NCI-H446 (cell line): ENCODE results near the gene FILIP1.
"Not testable (repeated sequence)": the region's sequence is repeated elsewhere in the genome, so short reads cannot be mapped to it uniquely, and the experiment has no call there.

ENCODE experiments used
- DNase-seq, 2 experiments: peaks; one replicate each; lab custom pipeline; 2025; lab: John Stamatoyannopoulos, UW

The FILIP1 gene

DNA sequence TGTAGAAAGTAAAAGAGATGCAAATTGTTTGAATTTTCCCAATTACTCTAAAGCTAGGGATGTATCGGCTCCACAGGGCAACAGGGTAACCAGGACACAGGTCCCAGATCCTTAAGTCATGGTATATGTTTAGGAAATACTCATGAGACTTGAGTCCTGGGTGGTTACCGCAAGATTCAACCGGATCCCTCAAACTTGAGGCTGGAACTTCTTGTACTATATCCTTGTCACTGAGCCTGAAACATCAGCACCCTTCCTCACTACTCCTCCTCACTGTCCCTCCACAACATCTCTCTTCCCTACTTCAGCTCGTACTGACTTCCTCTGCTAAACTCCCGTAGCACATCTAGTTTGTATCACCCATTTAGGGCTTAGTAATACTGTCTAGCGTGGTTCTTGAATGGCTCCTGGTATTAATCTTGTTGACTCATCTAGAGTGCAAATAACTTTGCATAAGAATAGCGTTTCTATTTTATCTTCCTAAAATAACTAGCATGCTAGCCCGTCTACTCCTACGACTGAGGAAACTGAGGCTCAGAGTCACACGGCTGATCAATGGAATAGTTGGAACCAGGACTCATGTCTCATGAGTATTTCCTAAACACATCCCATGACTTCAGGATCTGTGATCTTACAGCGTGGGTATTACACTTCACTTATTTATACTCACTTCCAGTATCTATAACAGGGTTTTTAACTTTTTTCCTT, 72.1 kb downstream of the FILIP1 start:
- no peak for DNase-seq

- no peak for DNase-seq
Observed at GRCh38 chr6:75419980-75420379, 73.6 kb downstream of the FILIP1 start.

DNA sequence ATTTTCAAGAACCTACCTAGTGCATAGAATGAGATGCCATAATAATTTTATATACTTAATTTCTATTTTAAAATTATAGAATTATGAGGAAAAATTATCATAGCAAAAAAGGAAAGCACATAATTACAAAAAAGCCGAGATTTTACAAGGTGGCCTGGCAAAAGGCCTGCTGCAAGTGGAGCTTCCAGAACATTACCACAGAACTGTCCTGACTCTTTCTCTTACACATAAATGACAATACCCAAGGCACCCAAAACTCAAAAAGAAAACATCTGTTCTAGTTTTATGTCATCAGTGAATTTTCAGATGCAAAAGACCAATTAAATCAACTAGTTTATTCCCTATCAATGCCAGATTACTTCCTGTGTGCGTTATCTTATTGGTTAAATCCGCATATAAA, 74.2 kb downstream of the FILIP1 start:
- no peak for DNase-seq

DNA sequence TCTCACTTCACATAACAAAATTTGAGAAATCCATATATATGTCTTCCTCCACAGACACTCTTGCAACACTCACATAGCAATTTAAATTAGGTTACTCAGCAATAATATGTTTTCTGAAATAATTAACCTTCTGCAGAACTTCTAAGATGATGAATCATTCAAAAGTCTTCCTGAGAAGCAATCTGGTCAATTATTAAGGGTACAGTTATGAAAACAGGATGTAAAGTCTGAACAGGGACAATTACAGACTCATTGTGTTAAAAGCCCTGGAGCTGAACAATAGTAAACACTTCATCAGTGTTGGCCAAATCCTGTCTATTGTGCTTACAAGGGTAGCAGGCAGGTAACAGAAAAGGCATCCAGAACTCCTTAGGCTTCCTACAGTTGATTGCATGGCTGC, 75.4 kb downstream of the FILIP1 start:
- DNase-seq = no peak

- no peak for DNase-seq
Observed at GRCh38 chr6:75416443-75416842, 77.2 kb downstream of the FILIP1 start.

GRCh38 chr6:75415804-75416203, 77.8 kb downstream of the FILIP1 start:
- no peak for DNase-seq

DNA sequence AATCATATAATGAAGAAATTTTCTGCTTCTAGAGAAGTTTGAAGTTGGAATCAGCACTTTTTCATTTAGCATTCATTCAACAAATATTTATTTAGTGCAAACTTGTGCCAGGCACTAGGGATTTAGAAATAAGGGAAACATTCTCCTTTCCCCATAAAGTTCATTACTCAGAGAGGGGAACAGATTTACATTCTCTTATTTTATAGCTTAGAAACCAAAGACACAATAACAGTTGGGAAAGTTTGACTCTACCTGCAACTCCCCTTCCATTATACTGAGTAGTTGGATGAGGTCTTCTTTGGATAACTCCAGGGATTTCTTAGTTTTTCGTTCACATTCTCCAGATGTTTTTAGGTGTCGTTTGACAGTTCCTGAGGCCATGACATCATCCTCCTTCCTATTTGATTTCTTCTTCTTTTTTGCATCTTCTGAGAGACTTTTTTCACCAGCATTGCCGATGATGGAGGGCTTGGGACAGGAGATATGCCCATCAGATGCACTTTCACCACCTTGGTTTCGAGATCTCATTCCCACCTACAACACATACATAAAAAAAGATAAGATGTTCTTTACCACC, 79.1 kb downstream of the FILIP1 start:
- DNase-seq = no peak

DNA sequence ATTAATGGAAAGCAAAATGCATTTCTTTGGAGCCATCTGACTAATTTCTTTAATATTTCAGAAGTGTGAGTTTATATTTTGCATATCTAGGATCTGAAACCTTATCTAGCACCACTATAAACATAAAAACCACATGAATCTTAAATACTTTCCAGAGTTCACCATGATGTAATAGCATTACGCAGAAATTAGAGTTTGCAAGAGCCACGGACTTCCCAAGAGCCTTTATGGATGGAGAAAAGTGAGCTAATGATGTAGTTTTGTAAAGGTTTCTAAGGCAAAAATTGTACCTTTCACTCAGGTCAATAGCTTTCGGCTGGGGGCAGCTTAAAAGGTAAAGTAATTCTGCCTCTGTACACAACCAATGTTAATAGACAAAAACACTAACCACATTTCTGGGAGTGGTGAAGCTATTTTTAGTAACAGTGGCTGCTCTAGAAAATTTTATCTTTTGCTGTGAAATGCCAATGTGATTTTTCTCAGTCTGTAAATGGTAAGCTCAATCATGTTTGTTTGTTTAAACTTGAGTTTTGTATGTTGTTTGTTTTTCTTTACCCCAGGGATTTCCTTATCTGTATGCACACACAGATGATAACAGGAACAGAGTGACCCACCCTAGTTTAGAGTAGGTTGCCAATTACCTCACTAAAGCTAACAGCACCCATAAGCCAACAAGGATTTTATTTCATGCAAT, 80.5 kb downstream of the FILIP1 start:
- DNase-seq = no peak

- DNase-seq = not testable (repeated sequence)
Observed at GRCh38 chr6:75410564-75410963, 83.0 kb downstream of the FILIP1 start.

- no peak for DNase-seq
Observed at GRCh38 chr6:75409928-75410327, 83.7 kb downstream of the FILIP1 start.

DNA sequence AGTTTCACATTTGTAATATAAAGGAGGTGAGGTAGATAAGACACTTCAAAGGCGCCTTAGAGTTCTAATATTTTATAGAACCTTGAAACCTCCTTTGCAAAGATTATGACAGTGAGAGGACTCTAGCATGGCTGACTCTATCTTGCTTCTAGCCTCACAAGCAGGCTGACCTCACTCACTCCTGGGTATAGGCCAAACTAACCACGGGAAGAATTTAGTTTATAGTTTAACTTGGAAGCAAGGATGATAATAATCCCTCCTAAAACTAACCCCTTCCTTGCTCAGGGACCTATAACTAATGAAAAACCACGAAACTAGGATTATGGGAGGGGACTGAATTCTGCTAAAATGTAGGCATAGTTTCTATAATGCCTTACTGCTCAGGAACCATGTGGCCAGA, 84.3 kb downstream of the FILIP1 start:
- DNase-seq = no peak

DNA sequence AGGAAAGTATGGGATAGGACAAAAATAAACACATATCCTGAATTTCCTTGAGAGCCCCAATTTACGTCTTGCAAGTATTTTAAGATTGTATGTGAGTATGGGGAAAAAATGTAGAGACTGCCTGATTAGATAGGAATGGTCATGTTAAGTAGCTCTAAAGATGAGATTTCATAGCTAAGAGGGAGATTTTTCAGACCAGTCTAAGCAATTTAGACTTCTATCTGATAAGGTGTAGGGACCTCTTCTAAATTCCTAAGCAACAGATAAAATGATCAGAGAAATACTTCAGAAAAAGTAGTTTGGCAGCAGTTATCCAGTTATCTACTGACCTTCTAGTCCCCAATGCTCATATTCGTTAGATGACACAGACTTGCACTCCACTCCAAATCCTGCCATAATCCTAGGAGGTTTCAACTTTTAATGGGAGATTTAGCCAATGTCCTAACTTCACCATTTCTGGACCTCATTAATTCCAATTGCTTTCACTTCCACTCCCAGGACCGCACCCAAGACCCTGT, 90.0 kb downstream of the FILIP1 start:
- DNase-seq = no peak

GRCh38 chr6:75402296-75402695, 91.3 kb downstream of the FILIP1 start:
- no peak for DNase-seq

DNA sequence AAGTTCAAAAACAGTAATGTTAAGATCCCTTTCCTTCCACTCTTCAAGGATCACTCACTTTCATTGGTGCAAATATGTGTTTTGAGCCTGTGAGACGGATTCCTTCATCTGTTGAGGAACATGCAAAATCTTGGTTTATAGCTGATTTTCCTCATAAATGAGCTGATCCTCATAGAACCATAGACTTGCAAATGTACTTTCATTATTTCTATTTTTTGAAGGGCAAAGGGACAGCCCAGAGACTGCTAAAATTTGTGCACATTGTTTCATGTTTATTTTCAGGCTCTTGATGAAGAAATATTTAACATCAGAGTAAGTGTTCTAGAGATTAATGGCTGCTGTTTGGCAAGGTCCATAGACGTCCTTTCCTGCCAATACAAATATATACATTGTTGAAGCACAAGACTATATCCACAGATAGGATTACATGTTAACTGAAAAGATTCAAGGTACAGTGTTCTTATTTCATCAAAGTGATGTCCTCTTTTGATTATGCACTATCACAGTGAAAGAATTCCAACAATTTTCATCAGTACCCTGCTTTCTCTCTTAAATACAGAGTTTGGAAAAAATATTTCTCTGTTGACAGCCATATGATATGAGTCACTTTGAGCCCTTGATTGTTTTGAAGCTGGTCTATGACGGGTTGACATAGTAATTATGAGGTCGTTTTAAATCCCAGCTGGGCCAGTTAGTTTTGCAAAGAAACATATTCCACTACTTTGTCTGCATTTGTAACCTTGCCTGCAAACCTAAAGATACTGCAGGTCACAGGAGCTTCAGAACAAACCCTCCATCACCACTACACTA, 95.7 kb downstream of the FILIP1 start:
- DNase-seq = no peak

DNA sequence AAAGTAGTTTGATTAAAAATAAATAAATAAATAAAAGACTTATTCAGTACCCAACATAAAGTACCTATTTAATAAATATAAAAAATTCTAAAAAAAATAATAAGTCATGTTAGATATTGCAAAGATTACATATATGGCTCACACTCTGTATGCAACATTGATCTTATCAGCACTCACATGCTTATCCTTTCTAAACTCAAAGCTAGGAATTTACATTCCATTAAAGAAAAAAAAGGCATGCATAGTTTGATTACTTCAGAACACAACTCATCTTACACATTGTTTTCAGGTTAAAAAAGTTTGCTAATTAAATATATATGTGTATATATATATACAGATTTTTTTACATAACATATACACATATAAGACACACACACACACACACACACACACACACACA, 96.4 kb downstream of the FILIP1 start:
- DNase-seq = no peak

- no peak for DNase-seq
Observed at GRCh38 chr6:75396005-75396800, 97.4 kb downstream of the FILIP1 start.

- DNase-seq = no peak
Observed at GRCh38 chr6:75393806-75394205, 99.8 kb downstream of the FILIP1 start.

GRCh38 chr6:75391276-75391675, 102.3 kb downstream of the FILIP1 start:
- DNase-seq = no peak

DNA sequence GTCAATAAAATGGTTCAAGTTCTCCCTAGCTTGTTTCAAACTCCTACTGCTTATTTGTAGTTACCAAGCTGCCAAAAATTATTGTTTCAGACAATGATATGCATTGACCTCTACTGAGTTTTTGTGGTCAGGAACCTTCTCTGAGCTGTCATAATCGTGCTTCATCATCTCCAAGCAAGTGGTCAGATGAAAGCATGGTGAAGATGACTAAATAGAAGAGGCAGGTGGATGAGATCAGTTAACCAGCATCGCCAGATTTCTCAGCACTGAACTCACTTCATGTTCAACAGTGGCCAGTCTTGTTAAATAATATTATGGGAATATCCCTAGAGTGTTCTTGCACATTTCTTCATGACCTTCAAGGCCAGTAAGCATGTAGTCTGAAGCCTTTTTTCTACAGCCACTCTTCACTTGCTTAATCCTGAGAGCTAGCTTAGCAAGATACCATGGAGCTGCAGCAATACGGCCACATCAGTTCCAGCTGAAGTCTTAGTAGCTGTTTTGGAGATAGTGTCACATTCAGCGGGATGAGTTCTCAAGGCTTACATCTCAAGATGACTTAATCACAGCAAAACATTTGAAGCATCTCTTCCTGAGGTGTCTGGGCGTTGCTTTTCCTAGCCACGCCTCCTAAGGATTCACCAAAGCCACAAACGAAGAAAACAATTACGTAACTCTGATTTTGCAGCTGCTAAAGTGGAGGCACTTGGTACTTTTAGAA, 107.4 kb downstream of the FILIP1 start:
- no peak for DNase-seq

DNA sequence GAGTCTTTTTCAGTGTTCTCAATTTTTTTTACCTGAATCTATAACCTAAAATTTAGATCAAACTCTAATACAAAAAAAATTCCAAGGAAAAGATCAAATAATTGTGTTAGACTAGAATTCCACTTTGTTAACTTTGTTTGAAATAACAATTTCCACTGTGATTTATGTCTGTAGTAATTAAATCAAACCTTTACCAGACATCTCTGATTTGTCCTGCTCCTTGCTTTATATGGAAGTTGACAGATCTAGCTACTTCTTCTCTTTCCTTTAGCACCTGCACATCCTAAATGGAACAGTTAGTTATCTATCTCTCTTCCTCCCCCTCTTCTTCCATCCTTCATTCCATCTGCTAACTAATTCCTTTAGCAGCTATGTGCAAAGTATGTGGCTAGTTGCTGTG, 109.5 kb downstream of the FILIP1 start:
- no peak for DNase-seq

GRCh38 chr6:75382634-75382900, 111.0 kb downstream of the FILIP1 start:
- DNase-seq = no peak
